NCI-H526 (cell line): ENCODE results near the gene PALMD.
A peak's percentile ranks its signal among the peaks of the same experiment; 100 is the strongest.

Experiments used
- DNase-seq, 2 experiments: peaks; one replicate each; lab custom pipeline; 2025; lab: John Stamatoyannopoulos, UW

PALMD gene

DNA sequence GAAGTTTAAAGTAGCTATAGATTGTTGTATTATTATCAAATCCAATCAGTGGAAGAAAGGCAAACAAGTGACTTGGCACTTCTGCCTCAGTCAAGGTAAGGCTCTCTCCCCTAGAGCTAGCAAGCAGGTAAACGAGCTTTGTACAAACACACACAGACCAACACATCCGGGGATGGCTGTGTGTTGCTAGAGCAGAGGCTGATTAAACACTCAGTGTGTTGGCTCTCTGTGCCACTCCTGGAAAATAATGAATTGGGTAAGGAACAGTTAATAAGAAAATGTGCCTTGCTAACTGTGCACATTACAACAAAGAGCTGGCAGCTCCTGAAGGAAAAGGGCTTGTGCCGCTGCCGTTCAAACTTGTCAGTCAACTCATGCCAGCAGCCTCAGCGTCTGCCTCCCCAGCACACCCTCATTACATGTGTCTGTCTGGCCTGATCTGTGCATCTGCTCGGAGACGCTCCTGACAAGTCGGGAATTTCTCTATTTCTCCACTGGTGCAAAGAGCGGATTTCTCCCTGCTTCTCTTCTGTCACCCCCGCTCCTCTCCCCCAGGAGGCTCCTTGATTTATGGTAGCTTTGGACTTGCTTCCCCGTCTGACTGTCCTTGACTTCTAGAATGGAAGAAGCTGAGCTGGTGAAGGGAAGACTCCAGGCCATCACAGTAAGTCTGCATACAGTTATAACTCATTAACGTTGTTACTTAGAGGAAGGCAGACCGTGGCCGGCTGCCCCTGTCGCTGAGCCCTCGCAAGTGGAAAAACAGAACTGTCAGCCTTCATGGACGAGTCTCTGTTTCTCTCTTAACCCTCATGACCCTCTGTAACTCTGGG is at the start of gene PALMD:
Gene PALMD (plus strand): TSS at position 415 of the 833 bp plus-strand sequence. CDS start 205 bp downstream, at position 620.
- peak; percentile 49 to 72 for DNase-seq

GRCh38 chr1:99598738-99599411 is 47.0 kb upstream of the PALMD start:
- DNase-seq = no peak

DNA sequence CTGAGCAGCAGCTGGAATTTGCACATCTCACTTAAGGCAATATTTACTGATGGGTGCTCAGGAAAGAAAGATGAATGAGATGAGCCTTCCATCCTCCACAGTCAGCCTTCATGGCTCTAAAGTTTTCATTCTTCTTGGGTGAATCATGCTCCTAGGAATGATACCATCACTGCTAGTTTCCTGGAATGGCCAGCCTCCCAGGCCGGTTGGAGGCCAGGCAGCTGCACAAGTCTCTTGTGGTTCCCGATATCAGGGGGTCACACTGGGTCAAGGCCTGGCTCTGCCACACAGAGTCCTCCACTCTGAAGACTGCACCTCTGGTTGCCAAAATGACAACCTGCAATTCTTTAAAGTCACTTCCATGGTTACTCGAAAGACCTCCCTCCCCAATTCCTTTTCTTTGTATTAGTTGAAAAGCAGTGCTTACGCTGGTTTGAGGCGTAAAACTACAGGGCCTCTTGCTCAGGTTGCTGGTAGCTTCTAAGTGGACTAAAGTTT is 46.2 kb upstream of the PALMD start:
- no peak for DNase-seq

- peak in 1 of 2 experiments; percentile 9 for DNase-seq
These were observed 45.1 kb upstream of the PALMD start for GRCh38 chr1:99600782-99601181.

- DNase-seq = peak in 1 of 2 experiments; percentile 12
These were observed 44.7 kb upstream of the PALMD start for GRCh38 chr1:99601208-99601607.

DNA sequence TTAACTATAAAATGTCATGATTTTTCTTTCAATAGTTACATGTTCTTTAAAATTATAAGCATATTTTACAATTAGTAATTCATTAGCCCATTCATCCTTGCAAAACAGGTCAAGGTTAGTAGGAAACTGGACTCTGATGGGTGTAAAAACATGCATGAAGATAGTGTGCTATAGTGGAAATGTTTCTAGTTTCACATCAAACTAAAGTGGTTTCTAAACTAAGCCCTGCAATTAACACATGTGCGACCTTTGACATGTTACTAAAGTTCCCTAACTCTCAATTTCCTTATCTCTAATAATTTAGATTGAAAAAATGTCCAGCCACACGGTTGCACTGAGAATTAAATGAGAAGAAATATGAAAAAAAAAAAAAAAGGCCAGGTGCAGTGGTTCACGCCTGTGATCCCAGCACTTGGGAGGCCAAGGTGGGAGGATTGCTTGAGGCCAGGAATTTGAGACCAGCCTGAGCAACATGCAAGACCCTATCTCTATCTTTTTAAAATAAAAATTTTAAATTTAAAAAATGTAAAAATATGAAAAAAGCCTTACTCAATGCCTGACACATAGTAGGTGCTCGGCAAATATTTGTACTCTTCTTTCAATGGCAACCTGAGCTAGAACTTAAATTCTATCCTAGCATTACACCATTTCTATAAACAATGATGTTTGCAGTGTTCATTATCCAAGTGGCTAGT is 44.1 kb upstream of the PALMD start:
- DNase-seq = no peak

- DNase-seq = no peak
These were observed 43.4 kb upstream of the PALMD start for GRCh38 chr1:99602404-99602969.

- DNase-seq = no peak
These were observed 42.0 kb upstream of the PALMD start for GRCh38 chr1:99603699-99604560.

- no peak for DNase-seq
These were observed 39.6 kb upstream of the PALMD start for GRCh38 chr1:99606306-99606705.

DNA sequence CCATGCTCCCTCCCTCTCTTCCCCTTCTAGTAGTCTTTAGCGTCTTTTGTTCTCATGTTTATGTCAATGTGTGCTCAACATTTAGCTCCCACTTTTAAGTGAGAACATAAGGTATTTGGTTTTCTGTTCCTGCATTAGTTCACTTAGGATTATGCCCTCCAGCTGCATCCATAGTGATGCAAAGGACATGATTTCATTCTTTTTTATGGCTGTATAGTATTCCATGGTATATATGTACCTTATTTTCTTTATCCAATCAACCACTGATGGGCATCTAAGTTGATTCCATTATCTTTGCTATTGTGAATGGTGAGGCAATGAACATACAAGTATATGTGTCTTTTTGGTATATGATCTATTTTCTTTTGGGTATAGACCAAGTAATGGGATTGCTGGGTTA is 38.3 kb upstream of the PALMD start:
- DNase-seq = no peak

GRCh38 chr1:99608058-99608457 is 37.9 kb upstream of the PALMD start:
- DNase-seq = no peak

- no peak for DNase-seq
These were observed 32.2 kb upstream of the PALMD start for GRCh38 chr1:99613716-99614115.

- no peak for DNase-seq
These were observed 31.2 kb upstream of the PALMD start for GRCh38 chr1:99614728-99615127.

GRCh38 chr1:99619583-99619982 is 26.3 kb upstream of the PALMD start:
- no peak for DNase-seq

- no peak for DNase-seq
These were observed 24.5 kb upstream of the PALMD start for GRCh38 chr1:99621340-99621901.

DNA sequence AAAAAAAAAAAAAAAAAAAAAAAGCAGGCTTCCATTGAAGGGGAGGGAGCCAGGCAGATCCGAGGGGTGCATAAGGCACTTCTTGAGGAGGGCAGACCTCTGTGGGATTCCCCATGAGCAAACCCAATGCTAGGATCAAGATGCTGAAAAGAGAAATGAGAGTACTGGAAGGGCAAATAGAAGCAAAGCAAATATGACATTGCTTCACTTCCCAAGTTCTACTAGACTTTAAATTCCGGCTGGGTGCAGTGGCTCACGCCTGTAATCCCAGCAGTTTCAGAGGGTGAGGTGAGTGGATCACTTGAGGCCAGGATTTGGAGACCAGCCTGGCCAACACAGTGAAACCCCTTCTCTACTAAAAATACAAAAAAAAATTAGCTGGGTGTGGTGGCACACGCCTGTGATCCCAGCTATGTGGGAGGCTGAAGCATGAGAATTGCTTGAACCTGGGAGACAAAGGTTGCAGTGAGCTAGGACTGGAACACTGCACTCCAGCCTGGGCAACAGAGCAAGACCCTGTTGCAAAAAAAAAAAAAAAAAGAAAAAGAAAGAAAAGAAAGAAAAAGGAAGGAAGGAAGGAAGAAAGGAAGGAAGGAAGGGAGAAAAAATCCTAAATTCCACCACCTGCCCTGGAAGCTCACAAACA is 23.1 kb upstream of the PALMD start:
- DNase-seq = no peak

- no peak for DNase-seq
These were observed 22.4 kb upstream of the PALMD start for GRCh38 chr1:99623554-99623953.

- DNase-seq = no peak
These were observed 18.3 kb upstream of the PALMD start for GRCh38 chr1:99627615-99628014.

- no peak for DNase-seq
These were observed 16.7 kb upstream of the PALMD start for GRCh38 chr1:99629164-99629563.

GRCh38 chr1:99634971-99635624 is 10.8 kb upstream of the PALMD start:
- DNase-seq = no peak
